Activated naive CD8-positive, alpha-beta T cell treated with anti-CD3 and anti-CD28 coated beads for 36 hours (primary cell): ENCODE results near the gene FAM110D. TPM values are rescaled to one million over a fixed set of nuclear protein-coding genes. Genes with fewer than 3 reads are reported as not detected.

ENCODE experiments used
- DNase-seq: peaks from one replicate; pipeline ENCODE4 v3.0.0; 2021
- H3K27ac Mint-ChIP-seq: one replicate; pipeline ENCODE4 v1.8.0; 2022; ENCODE audit warnings: mild to moderate bottlenecking, moderate library complexity, mixed read lengths
- H3K27me3 Mint-ChIP-seq: one replicate; pipeline ENCODE4 v1.8.0; 2022; ENCODE audit warnings: mild to moderate bottlenecking, mixed read lengths
- H3K36me3 Mint-ChIP-seq: one replicate; pipeline ENCODE4 v1.8.0; 2021; ENCODE audit warnings: mild to moderate bottlenecking, mixed read lengths
- H3K4me1 Mint-ChIP-seq: one replicate; pipeline ENCODE4 v1.8.0; 2021; ENCODE audit warnings: mixed read lengths
- H3K4me3 Mint-ChIP-seq: one replicate; pipeline ENCODE4 v1.8.0; 2022; ENCODE audit warnings: mild to moderate bottlenecking, moderate library complexity, mixed read lengths
- H3K9me3 Mint-ChIP-seq: one replicate; pipeline ENCODE4 v1.8.0; 2022; ENCODE audit warnings: mixed read lengths
- total RNA-seq, 2 experiments: library from RNA; stranded (reverse); gene quantifications; one replicate each; pipeline ENCODE4 v1.2.3, GENCODE V29; 2021

FAM110D gene
- total RNA-seq, 2 experiments from 2014 or later, result not detected

GRCh38 chr1:26166719-26167281 is 7.9 kb downstream of the FAM110D start:
- Mint-ChIP-seq H3K36me3 (peaks cover 14% of the 10 kb centered on the region), H3K4me1 (peaks cover 34% of the 10 kb centered on the region), H3K9me3 (no peaks in the 10 kb centered on the region), H3K4me3 (no peak overlapping the region), H3K27me3 (peaks cover 23% of the 10 kb centered on the region), H3K27ac (no peak overlapping the region)
- DNase-seq, result no peak

- Mint-ChIP-seq H3K9me3 (no peaks in the 10 kb centered on the region), H3K4me1 (peaks cover 29% of the 10 kb centered on the region), H3K4me3 (peak within 1 kb of the TSS; percentile 93), H3K27ac (peak within 1 kb of the TSS; percentile 92), H3K36me3 (peaks cover 20% of the 10 kb centered on the region), H3K27me3 (peaks cover 11% of the 10 kb centered on the region)
- DNase-seq, result no peak
Measured at GRCh38 chr1:26168410-26169197, 9.7 kb downstream of the FAM110D start, which contains the start of gene C1orf232. TSS of gene C1orf232 (minus strand) at chr1:26168963. CDS start at chr1:26168499, 464 bp downstream.

DNA sequence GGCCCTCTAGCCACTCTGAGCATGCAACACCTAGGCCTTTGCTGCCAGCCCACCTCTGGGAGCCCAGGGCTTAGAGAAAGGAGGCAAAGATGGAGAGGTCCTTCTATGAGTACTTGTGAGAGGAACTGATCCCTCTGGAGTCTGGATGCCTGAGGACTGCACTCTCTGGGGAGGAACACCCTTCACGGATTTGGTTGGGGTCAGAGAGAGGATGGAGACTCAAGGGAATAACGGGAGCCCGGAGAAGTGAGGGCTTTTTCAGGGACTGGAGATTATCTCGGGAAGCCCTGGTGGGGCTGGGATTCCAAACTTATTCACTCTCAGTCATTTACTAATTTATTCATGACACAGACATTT is 10.3 kb downstream of the FAM110D start:
- Mint-ChIP-seq H3K4me3 (peak overlapping the region; percentile 52), H3K36me3 (peaks cover 20% of the 10 kb centered on the region), H3K27me3 (peaks cover 7% of the 10 kb centered on the region), H3K9me3 (no peaks in the 10 kb centered on the region), H3K4me1 (peaks cover 26% of the 10 kb centered on the region), H3K27ac (no peak overlapping the region)
- DNase-seq, result no peak

DNA sequence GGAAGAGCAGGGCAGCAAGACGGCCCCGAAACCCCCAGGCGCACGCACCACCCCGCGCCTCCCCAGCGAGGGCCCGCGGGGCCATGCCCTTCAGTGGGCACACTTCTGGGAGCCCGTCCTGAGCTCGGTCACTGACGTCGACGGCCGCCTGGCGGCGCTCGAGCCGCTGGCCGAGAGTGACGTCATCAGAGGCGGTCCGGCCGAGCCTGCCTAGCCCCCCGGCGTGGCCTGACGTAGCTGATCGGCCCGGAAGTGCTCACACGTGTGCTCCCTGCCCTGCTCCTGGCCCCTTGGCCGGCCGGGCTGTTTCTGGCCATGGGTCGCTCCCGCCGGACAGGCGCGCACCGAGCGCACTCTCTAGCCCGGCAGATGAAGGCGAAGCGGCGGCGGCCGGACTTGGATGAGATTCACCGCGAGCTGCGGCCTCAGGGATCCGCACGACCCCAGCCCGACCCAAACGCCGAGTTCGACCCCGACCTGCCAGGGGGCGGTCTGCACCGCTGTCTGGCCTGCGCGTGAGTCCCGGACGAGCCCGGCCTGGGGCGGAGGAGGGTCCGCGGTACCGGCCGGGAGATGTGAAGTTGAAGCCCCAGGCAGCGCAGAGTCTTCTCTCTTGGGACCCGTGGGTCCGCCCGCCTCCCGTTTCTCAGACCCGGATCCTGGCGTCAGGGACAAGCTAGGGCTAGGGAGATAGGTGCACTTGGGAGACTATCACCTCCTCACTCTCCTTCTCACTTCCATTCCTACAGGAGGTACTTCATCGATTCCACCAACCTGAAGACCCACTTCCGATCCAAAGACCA is 11.0 kb downstream of the FAM110D start, which contains the start of gene ZNF593:
ZNF593 (plus strand) TSS at position 240 of the 803 bp plus-strand sequence; CDS start at position 316, 76 bp downstream.
- no peaks in the 10 kb centered on the region for H3K9me3 Mint-ChIP-seq
- peaks cover 20% of the 10 kb centered on the region for H3K36me3 Mint-ChIP-seq
- peak within 1 kb of the TSS; percentile 92 for H3K27ac Mint-ChIP-seq
- H3K4me1 Mint-ChIP-seq, result peaks cover 23% of the 10 kb centered on the region
- DNase-seq, result peak; percentile 93
- peak within 1 kb of the TSS; percentile 93 for H3K4me3 Mint-ChIP-seq
- peaks cover 4% of the 10 kb centered on the region for H3K27me3 Mint-ChIP-seq

- Mint-ChIP-seq H3K4me1 (peaks cover 19% of the 10 kb centered on the region), H3K4me3 (peak overlapping the region; percentile 93), H3K36me3 (peaks cover 20% of the 10 kb centered on the region), H3K27ac (peak overlapping the region; percentile 92), H3K9me3 (no peaks in the 10 kb centered on the region), H3K27me3 (no peaks in the 10 kb centered on the region)
- DNase-seq, result no peak
Measured at GRCh38 chr1:26170472-26170821, 11.6 kb downstream of the FAM110D start.

GRCh38 chr1:26171084-26172072 is 12.5 kb downstream of the FAM110D start, which contains the start of gene ZNF593OS:
TSS of gene ZNF593OS (minus strand) at chr1:26171832. CDS start at chr1:26171661, 171 bp downstream.
- no peaks in the 10 kb centered on the region for H3K27me3 Mint-ChIP-seq
- peaks cover 19% of the 10 kb centered on the region for H3K4me1 Mint-ChIP-seq
- peak within 1 kb of the TSS; percentile 93 for H3K4me3 Mint-ChIP-seq
- DNase-seq, result no peak
- H3K27ac Mint-ChIP-seq, result peak within 1 kb of the TSS; percentile 92
- no peaks in the 10 kb centered on the region for H3K9me3 Mint-ChIP-seq
- peaks cover 20% of the 10 kb centered on the region for H3K36me3 Mint-ChIP-seq

DNA sequence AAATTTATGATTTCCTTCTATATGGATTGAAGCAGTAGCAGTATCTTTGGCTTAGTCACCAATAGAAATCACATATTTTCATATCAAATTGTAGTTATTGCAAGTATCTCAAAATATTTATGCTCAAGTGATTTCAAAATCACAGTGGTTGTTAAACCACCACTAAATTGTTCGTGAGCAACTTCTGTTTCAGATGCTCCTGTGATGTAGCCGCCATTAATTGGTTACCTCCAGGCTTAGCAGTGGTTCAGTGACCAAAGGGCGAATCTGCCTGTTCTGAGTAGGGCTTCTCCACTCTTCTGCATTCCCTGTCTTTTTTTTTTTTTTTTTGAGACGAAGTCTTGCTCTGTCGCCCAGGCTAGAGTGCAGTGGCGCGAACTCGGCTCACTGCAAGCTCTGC is 16.5 kb downstream of the FAM110D start:
- Mint-ChIP-seq H3K4me1 (peaks cover 13% of the 10 kb centered on the region), H3K27me3 (no peaks in the 10 kb centered on the region), H3K9me3 (no peaks in the 10 kb centered on the region), H3K27ac (no peak overlapping the region), H3K4me3 (no peak overlapping the region), H3K36me3 (peaks cover 18% of the 10 kb centered on the region)
- DNase-seq, result no peak

DNA sequence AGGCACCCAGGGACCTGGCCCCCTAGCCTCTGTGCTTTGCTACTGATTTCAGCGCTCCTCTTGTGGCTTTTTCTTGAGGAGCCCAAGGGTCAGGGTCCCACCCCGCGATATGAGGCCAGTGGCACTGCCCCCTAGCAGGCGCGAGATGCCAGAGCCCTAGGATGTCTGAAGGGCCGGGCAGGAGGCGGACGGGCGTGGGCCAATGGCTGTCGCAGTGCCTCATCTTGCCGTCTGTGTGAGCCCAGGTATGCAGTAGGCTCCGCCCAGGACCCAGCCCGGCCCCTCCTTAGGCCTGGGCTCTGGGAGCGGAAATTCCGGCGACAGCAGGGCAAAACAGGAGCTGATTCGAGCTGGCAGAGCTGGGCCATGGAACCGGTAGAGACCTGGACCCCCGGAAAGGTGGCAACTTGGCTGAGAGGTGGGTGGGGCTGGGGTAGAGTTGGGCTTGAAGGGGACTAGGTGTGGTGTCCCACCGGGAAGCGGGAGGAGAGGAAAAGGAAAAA is 18.4 kb downstream of the FAM110D start, which contains the start of gene CNKSR1:
CNKSR1 (plus strand) TSS at position 310 of the 503 bp plus-strand sequence; CDS start at position 367, 57 bp downstream.
- DNase-seq, result no peak
- Mint-ChIP-seq H3K4me1 (peaks cover 1% of the 10 kb centered on the region), H3K36me3 (peaks cover 3% of the 10 kb centered on the region), H3K27me3 (no peaks in the 10 kb centered on the region), H3K4me3 (peak within 1 kb of the TSS; percentile 68), H3K9me3 (no peaks in the 10 kb centered on the region), H3K27ac (no peak within 1 kb of the TSS)

DNA sequence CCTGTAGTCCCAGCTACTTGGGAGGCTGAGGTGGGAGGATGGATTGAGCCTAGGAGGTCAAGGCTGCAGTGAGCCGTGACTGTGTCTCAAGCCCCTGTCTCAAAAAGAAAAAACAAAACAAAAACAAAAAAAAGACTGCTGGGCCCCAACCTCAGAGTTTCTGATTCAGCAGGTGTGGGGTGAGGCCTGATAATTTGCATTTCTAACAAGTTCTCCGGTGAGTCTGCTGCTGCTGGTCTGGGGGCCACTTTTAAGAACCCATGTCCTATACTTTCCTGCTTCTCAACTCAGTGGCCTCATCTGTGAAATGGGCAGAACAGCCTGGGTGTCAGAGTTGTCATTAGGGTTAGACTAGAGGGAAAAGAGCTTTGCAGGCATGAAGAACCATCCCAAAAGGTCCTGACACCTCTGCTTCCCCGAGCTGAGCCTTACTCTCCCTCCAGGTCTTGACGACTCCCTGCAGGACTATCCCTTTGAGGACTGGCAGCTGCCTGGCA is 21.2 kb downstream of the FAM110D start:
- no peak overlapping the region for H3K4me3 Mint-ChIP-seq
- no peaks in the 10 kb centered on the region for H3K4me1 Mint-ChIP-seq
- DNase-seq, result no peak
- H3K36me3 Mint-ChIP-seq, result no peaks in the 10 kb centered on the region
- H3K27ac Mint-ChIP-seq, result no peak overlapping the region
- no peaks in the 10 kb centered on the region for H3K9me3 Mint-ChIP-seq
- no peaks in the 10 kb centered on the region for H3K27me3 Mint-ChIP-seq

- Mint-ChIP-seq H3K9me3 (no peaks in the 10 kb centered on the region), H3K4me1 (no peaks in the 10 kb centered on the region), H3K27ac (no peak overlapping the region), H3K36me3 (no peaks in the 10 kb centered on the region), H3K4me3 (no peak overlapping the region), H3K27me3 (no peaks in the 10 kb centered on the region)
- no peak for DNase-seq
Measured at GRCh38 chr1:26181586-26182382, 22.9 kb downstream of the FAM110D start.

DNA sequence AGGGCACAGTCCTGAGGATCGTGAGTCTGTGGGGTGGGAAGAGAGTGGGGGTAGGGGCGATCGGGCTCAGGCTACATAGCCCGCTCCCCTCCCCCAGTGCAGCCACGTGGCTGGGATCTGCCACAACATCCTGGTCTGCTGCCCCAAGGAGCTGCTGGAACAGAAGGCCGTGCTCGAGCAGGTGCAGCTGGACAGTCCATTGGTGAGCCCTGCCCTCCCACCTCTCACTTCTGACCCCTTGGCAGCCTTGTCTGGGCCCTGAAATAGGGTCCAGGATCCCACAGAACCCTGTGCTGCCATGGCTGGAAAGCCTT is 23.5 kb downstream of the FAM110D start:
- Mint-ChIP-seq H3K4me1 (no peaks in the 10 kb centered on the region), H3K4me3 (no peak overlapping the region), H3K27me3 (no peaks in the 10 kb centered on the region), H3K9me3 (no peaks in the 10 kb centered on the region), H3K27ac (no peak overlapping the region), H3K36me3 (no peaks in the 10 kb centered on the region)
- no peak for DNase-seq

- no peak overlapping the region for H3K27ac Mint-ChIP-seq
- DNase-seq, result no peak
Measured at GRCh38 chr1:26184086-26184485, 25.2 kb downstream of the FAM110D start.

DNA sequence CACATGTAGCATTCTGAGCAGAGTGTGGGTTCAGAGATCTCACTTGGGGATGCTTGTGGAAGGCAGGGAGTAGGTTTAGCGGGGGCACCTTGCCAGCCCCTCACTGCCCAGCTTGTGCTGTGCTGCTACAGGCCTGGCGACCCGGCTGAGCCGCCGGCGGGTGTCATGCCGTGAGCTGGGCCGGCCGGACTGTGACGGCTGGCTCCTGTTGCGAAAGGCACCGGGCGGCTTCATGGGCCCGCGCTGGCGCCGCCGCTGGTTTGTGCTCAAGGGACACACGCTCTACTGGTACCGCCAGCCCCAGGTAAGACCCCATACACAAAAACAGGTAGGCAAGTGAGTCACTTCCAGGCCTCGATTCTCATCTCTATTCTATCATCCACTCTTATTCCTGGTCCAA is 26.0 kb downstream of the FAM110D start:
- H3K27ac Mint-ChIP-seq, result no peak overlapping the region
- no peaks in the 10 kb centered on the region for H3K4me1 Mint-ChIP-seq
- H3K9me3 Mint-ChIP-seq, result no peaks in the 10 kb centered on the region

More at GRCh38 chr1:26184086-26184485, 25.2 kb downstream of the FAM110D start:
- H3K27me3 Mint-ChIP-seq, result no peaks in the 10 kb centered on the region
- no peaks in the 10 kb centered on the region for H3K36me3 Mint-ChIP-seq
- H3K9me3 Mint-ChIP-seq, result no peaks in the 10 kb centered on the region
- no peaks in the 10 kb centered on the region for H3K4me1 Mint-ChIP-seq
- no peak overlapping the region for H3K4me3 Mint-ChIP-seq

More for the DNA sequence above, 26.0 kb downstream of the FAM110D start:
- Mint-ChIP-seq H3K4me3 (no peak overlapping the region), H3K36me3 (no peaks in the 10 kb centered on the region), H3K27me3 (no peaks in the 10 kb centered on the region)
- DNase-seq, result no peak
